Activated CD8-positive, alpha-beta T cell treated with anti-CD3 and anti-CD28 coated beads for 36 hours (primary cell): ENCODE results near the gene TSPAN12. TPM values are rescaled to one million over a fixed set of nuclear protein-coding genes. Genes with fewer than 3 reads are reported as not detected.

Experiments
- ATAC-seq: fragments of 200-7000 bp; cut with Tn5 transposase; one replicate; pipeline ENCODE4 v1.10.0; 2021; ENCODE audit warnings: mild to moderate bottlenecking, moderate library complexity
- CTCF ChIA-PET: fragments of 350-600 bp; sonication (Branson Sonifier 250); formaldehyde crosslinking; loops from one replicate; lab custom pipeline; 2021; ENCODE audit warnings: antibody characterized with exemption; lab: Charles Lee
- POLR2A ChIA-PET: fragments of 350-600 bp; sonication (Branson Sonifier 250); formaldehyde crosslinking; loops from one replicate; lab custom pipeline; 2021; ENCODE audit warnings: antibody characterized with exemption; lab: Charles Lee
- DNase-seq: peaks from one replicate; pipeline ENCODE4 v3.0.0-alpha.2; 2020
- H3K27ac Mint-ChIP-seq: one replicate; pipeline ENCODE4 v1.8.0; 2021; ENCODE audit warnings: mild to moderate bottlenecking, mixed read lengths
- H3K27me3 Mint-ChIP-seq: one replicate; pipeline ENCODE4 v1.8.0; 2021; ENCODE audit warnings: mixed read lengths
- H3K36me3 Mint-ChIP-seq: one replicate; pipeline ENCODE4 v1.8.0; 2021; ENCODE audit warnings: low read depth, mixed read lengths
- H3K4me1 Mint-ChIP-seq: one replicate; pipeline ENCODE4 v1.8.0; 2021; ENCODE audit warnings: low read depth, mixed read lengths
- H3K4me3 Mint-ChIP-seq: one replicate; pipeline ENCODE4 v1.8.0; 2021; ENCODE audit warnings: mild to moderate bottlenecking, moderate library complexity, mixed read lengths
- H3K9me3 Mint-ChIP-seq: one replicate; pipeline ENCODE4 v1.8.0; 2021; ENCODE audit warnings: mixed read lengths
- intact Hi-C: fragments of 100-400 bp; cut with micrococcal nuclease; formaldehyde crosslinking; loops from one replicate; pipeline ENCODE4 v1.10.0; 2022
- total RNA-seq, 2 experiments: library from RNA; stranded (reverse); gene quantifications; one replicate each; pipeline ENCODE4 v1.2.3, GENCODE V29; 2021
- TF ChIP-seq, protein P1 (sequence below): fragments of 200-600 bp; IDR thresholded peaks from one replicate; pipeline ENCODE4 v1.8.0; 2022; ENCODE audit warnings: antibody characterized with exemption, mild to moderate bottlenecking

Gene TSPAN12
- total RNA-seq, 2 experiments from 2014 or later: not detected

DNA sequence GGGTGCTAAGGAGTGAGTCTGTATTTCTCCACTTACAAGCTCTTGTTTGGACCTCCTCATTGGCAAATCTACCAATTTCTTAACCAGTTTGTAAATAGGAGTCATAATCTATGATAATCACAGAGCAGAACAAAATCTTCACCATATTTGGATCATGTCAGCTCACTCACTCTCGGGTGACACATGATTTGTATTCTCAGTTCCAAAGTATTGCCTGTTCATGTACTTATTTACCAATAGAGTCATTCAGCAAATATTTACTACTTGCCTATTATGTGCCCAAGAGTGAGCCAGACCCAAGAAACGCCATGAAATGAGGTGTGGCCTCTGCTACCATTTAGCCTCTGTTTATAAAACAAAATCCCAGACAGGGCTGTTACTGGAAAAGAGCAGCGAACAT is 114.8 kb downstream of the TSPAN12 start:
- Mint-ChIP-seq H3K27me3 (peaks cover 3% of the 10 kb centered on the region), H3K4me1 (no peaks in the 10 kb centered on the region), H3K27ac (no peak overlapping the region), H3K9me3 (no peaks in the 10 kb centered on the region), H3K4me3 (no peak overlapping the region), H3K36me3 (no peaks in the 10 kb centered on the region)
- ChIA-PET CTCF (interaction anchor here (0.9 kb wide), 1 partner anchor 20 kb away, joined by 3 read pairs; no protein-coding TSS in a partner anchor), POLR2A (no interaction called here)
- ATAC-seq: no peak
- TF ChIP-seq, protein P1, sequence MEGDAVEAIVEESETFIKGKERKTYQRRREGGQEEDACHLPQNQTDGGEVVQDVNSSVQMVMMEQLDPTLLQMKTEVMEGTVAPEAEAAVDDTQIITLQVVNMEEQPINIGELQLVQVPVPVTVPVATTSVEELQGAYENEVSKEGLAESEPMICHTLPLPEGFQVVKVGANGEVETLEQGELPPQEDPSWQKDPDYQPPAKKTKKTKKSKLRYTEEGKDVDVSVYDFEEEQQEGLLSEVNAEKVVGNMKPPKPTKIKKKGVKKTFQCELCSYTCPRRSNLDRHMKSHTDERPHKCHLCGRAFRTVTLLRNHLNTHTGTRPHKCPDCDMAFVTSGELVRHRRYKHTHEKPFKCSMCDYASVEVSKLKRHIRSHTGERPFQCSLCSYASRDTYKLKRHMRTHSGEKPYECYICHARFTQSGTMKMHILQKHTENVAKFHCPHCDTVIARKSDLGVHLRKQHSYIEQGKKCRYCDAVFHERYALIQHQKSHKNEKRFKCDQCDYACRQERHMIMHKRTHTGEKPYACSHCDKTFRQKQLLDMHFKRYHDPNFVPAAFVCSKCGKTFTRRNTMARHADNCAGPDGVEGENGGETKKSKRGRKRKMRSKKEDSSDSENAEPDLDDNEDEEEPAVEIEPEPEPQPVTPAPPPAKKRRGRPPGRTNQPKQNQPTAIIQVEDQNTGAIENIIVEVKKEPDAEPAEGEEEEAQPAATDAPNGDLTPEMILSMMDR: no peak
- DNase-seq: no peak
- intact Hi-C loops: no loop called here

GRCh38 chr7:120742372-120742771 is 115.6 kb downstream of the TSPAN12 start:
- no peak overlapping the region for H3K27ac Mint-ChIP-seq
- peaks cover 6% of the 10 kb centered on the region for H3K27me3 Mint-ChIP-seq
- no peak for DNase-seq
- intact Hi-C loops: no loop called here
- no peak for ATAC-seq
- H3K4me3 Mint-ChIP-seq: no peak overlapping the region
- TF ChIP-seq, protein P1: no peak
- H3K9me3 Mint-ChIP-seq: no peaks in the 10 kb centered on the region
- ChIA-PET CTCF (interaction anchor here (0.9 kb wide), 1 partner anchor 21 kb away, joined by 3 read pairs; no protein-coding TSS in a partner anchor), POLR2A (no interaction called here)
- no peaks in the 10 kb centered on the region for H3K36me3 Mint-ChIP-seq
- H3K4me1 Mint-ChIP-seq: no peaks in the 10 kb centered on the region

DNA sequence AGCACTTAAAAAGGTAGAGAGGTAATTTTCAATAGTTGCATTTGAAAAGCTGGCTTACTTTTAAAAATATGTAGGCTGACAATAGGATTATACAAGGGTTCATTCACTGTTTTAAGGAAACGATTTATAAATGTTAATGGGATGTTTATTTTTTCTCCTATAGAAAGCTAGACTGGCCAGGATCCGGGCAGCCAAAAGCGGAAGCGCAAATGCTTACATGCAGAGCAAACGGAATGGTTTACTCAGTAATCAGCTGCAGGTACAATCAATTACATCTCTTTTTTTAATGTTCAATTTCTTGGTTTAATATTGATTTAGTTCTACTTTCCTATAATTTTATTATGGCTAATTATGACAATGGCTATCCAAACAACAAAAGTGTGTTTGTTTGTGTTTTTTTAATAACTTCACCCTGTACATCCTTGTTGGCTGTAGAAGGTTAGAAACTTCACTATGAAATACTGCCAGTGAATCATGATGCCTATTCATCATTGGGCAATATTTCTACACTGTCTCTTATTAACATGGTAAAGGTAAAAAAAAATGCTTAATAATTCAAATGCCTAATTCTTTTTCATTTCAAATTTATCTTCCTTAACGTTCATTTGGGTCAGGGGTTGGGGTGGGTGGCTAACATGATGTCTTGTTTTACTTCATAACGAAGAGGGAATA is 116.4 kb downstream of the TSPAN12 start:
- ChIA-PET CTCF (no interaction called here), POLR2A (no interaction called here)
- ATAC-seq (no peak), DNase-seq (no peak)
- TF ChIP-seq, protein P1: no peak
- no peak overlapping the region for H3K27ac Mint-ChIP-seq
- no peaks in the 10 kb centered on the region for H3K36me3 Mint-ChIP-seq
- no peaks in the 10 kb centered on the region for H3K4me1 Mint-ChIP-seq
- H3K4me3 Mint-ChIP-seq: no peak overlapping the region
- H3K27me3 Mint-ChIP-seq: peaks cover 8% of the 10 kb centered on the region
- intact Hi-C loops: no loop called here
- no peaks in the 10 kb centered on the region for H3K9me3 Mint-ChIP-seq

GRCh38 chr7:120740348-120740747 is 117.6 kb downstream of the TSPAN12 start:
- Mint-ChIP-seq H3K4me1 (no peaks in the 10 kb centered on the region), H3K9me3 (no peaks in the 10 kb centered on the region), H3K36me3 (no peaks in the 10 kb centered on the region), H3K27ac (no peak overlapping the region), H3K4me3 (no peak overlapping the region), H3K27me3 (peaks cover 8% of the 10 kb centered on the region)
- CTCF ChIA-PET: no interaction called here
- POLR2A ChIA-PET: no interaction called here
- intact Hi-C loops: no loop called here
- TF ChIP-seq, protein P1: no peak
- ATAC-seq: no peak
- no peak for DNase-seq

GRCh38 chr7:120738816-120739215 is 119.1 kb downstream of the TSPAN12 start:
- Mint-ChIP-seq H3K4me1 (no peaks in the 10 kb centered on the region), H3K27me3 (peaks cover 6% of the 10 kb centered on the region), H3K9me3 (no peaks in the 10 kb centered on the region), H3K27ac (no peak overlapping the region), H3K4me3 (no peak overlapping the region), H3K36me3 (no peaks in the 10 kb centered on the region)
- TF ChIP-seq, protein P1: no peak
- ChIA-PET POLR2A (no interaction called here), CTCF (interaction anchor here (1.5 kb wide), 1 partner anchor 13 kb away, joined by 5 read pairs; no protein-coding TSS in a partner anchor)
- no peak for DNase-seq
- ATAC-seq: no peak
- intact Hi-C loops: no loop called here
